GM13976 (cell line): Measurements from ENCODE around the gene RAB40B.

Experiments
- DNase-seq: peaks from one replicate; pipeline ENCODE4 v3.0.0; 2012; ENCODE audit warnings: low spot score
- CTCF ChIP-seq: IDR thresholded peaks from 2 replicates; pipeline ENCODE4 v1.5.1; 2012; ENCODE audit warnings: borderline replicate concordance, mild to moderate bottlenecking; ENCODE audit not compliant: insufficient read depth; ENCODE audit errors: extremely low read depth, missing control alignments, control extremely low read depth
- in situ Hi-C: fragments of 300-500 bp; cut with MboI; formaldehyde crosslinking; loops from one replicate; pipeline ENCODE4 v1.12.0; 2022; ENCODE audit warnings: low sequenced_read_pairs, mixed read lengths, inconsistent platforms; ENCODE audit not compliant: unreplicated experiment

RAB40B gene

GRCh38 chr17:82611140-82612058, 87.1 kb downstream of the RAB40B start:
- in situ Hi-C loops: no loop called here
- DNase-seq: no peak
- no peak for TF ChIP-seq CTCF

- in situ Hi-C loops: no loop called here
- TF ChIP-seq CTCF: no peak
- no peak for DNase-seq
Observed at GRCh38 chr17:82609655-82610054, 88.8 kb downstream of the RAB40B start.

- in situ Hi-C loops: no loop called here
- DNase-seq: no peak
- no peak for TF ChIP-seq CTCF
Observed at GRCh38 chr17:82608816-82609215, 89.7 kb downstream of the RAB40B start.

- TF ChIP-seq CTCF: no peak
- in situ Hi-C loops: no loop called here
- DNase-seq: no peak
Observed at GRCh38 chr17:82605939-82606600, 92.4 kb downstream of the RAB40B start.
